B cell (primary cell): ENCODE results near the gene PCBP3. TPM values are rescaled to one million over a fixed set of nuclear protein-coding genes. Genes with fewer than 3 reads are reported as not detected.

ENCODE experiments used
- ATAC-seq: fragments of 200-7000 bp; cut with Tn5 transposase; one replicate; pipeline ENCODE4 v1.10.0; 2021; ENCODE audit warnings: low read depth, mild to moderate bottlenecking, moderate number of reproducible peaks, moderate library complexity
- CTCF ChIA-PET: fragments of 350-600 bp; sonication (Branson Sonifier 250); formaldehyde crosslinking; loops from one replicate; lab custom pipeline; 2021; ENCODE audit warnings: antibody characterized with exemption, inconsistent platforms; lab: Charles Lee
- POLR2A ChIA-PET: fragments of 350-600 bp; sonication (Branson Sonifier 250); formaldehyde crosslinking; loops from one replicate; lab custom pipeline; 2021; ENCODE audit warnings: antibody characterized with exemption; lab: Charles Lee
- DNase-seq: peaks from one replicate; pipeline ENCODE4 v3.0.0; 2013
- H2AFZ ChIP-seq: 2 replicates; pipeline ENCODE4 v1.6.1; 2012; ENCODE audit warnings: mild to moderate bottlenecking, low read depth, low read length; ENCODE audit not compliant: insufficient read depth, poor library complexity, severe bottlenecking
- H3K27ac ChIP-seq, 2 donors: 1 replicate in 1 of 2; 2 replicates in 1 of 2; pipeline ENCODE4 v1.5.1; 2012 to 2013; ENCODE audit warnings: low read length in 2 of 2, mild to moderate bottlenecking in 2 of 2, moderate library complexity in 1 of 2
- H3K27me3 ChIP-seq, 4 experiments: fragments of 200-600 bp in 1 of 4; sonication (generic) in 1 of 4; replicated peaks in 1 of 4; 1 replicate in 2 of 4; 2 replicates in 2 of 4; pipeline versions ENCODE4 v1.6.1 to v1.7.0; 2013 to 2016; ENCODE audit warnings: low read length in 3 of 4, mild to moderate bottlenecking in 2 of 4, mixed read lengths in 1 of 4, moderate library complexity in 1 of 4; ENCODE audit not compliant: insufficient read depth in 4 of 4, control insufficient read depth in 3 of 4; ENCODE audit errors: control extremely low read depth in 1 of 4
- H3K36me3 ChIP-seq, 2 experiments: replicated peaks in 1 of 2; 1 replicate in 1 of 2; 2 replicates in 1 of 2; pipeline versions ENCODE4 v1.6.1 to v1.7.1; 2013; ENCODE audit warnings: low read length in 1 of 2; ENCODE audit not compliant: insufficient read depth in 2 of 2, control insufficient read depth in 1 of 2; ENCODE audit errors: control extremely low read depth in 1 of 2, extremely low read depth in 1 of 2
- H3K4me1 ChIP-seq, 2 donors: fragments of 200-600 bp in 1 of 2; sonication (generic) in 1 of 2; 1 replicate in 1 of 2; 2 replicates in 1 of 2; pipeline versions ENCODE4 v1.5.1 to v1.6.1; 2013 to 2017; ENCODE audit warnings: low read length in 2 of 2; ENCODE audit not compliant: control insufficient read depth in 2 of 2, insufficient read depth in 2 of 2
- H3K4me2 ChIP-seq: replicated peaks from 2 replicates; pipeline ENCODE3; 2012; ENCODE audit warnings: mild to moderate bottlenecking, low read depth, low read length; ENCODE audit not compliant: poor library complexity, severe bottlenecking
- H3K4me3 ChIP-seq, 5 experiments: fragments of 200-600 bp in 1 of 5; sonication (generic) in 1 of 5; 1 replicate in 3 of 5; 2 replicates in 2 of 5; pipeline versions ENCODE4 v1.5.1 to v1.7.0; 2011 to 2016; ENCODE audit warnings: low read length in 4 of 5, mild to moderate bottlenecking in 4 of 5, low read depth in 2 of 5, control low read depth in 1 of 5, moderate library complexity in 1 of 5; ENCODE audit not compliant: insufficient read depth in 1 of 5; ENCODE audit errors: control extremely low read depth in 1 of 5, extremely low read depth in 1 of 5
- H3K79me2 ChIP-seq: fragments of 200-600 bp; sonication (generic); one replicate; pipeline ENCODE4 v1.6.0; 2016; ENCODE audit warnings: low read length; ENCODE audit not compliant: control insufficient read depth, insufficient read depth
- H3K9ac ChIP-seq: fragments of 200-600 bp; sonication (generic); 2 replicates; pipeline ENCODE4 v1.6.1; 2017; ENCODE audit warnings: mild to moderate bottlenecking, low read length, moderate library complexity
- H3K9me3 ChIP-seq, 3 donors: one replicate each; pipeline versions ENCODE4 v1.6.1 to v1.7.1; 2013; ENCODE audit warnings: low read length in 2 of 3; ENCODE audit not compliant: control insufficient read depth in 2 of 3, insufficient read depth in 1 of 3; ENCODE audit errors: control extremely low read depth in 1 of 3
- H4K20me1 ChIP-seq: 2 replicates; pipeline ENCODE4 v1.6.0; 2012; ENCODE audit warnings: mild to moderate bottlenecking, low read length; ENCODE audit not compliant: insufficient read depth, control insufficient read depth, poor library complexity, severe bottlenecking
- H3K27ac Mint-ChIP-seq: one replicate; pipeline ENCODE4 v1.8.0; 2021; ENCODE audit warnings: mixed read lengths
- H3K27me3 Mint-ChIP-seq: one replicate; pipeline ENCODE4 v1.8.0; 2021; ENCODE audit warnings: mixed read lengths
- H3K4me1 Mint-ChIP-seq: one replicate; pipeline ENCODE4 v1.8.0; 2021; ENCODE audit warnings: mixed read lengths
- H3K4me3 Mint-ChIP-seq: one replicate; pipeline ENCODE4 v1.8.0; 2021; ENCODE audit warnings: mixed read lengths
- H3K9me3 Mint-ChIP-seq: one replicate; pipeline ENCODE4 v1.8.0; 2022; ENCODE audit warnings: mixed read lengths; ENCODE audit not compliant: insufficient read depth
- EZH2 ChIP-seq: IDR thresholded peaks from 2 replicates; pipeline ENCODE4 v1.6.1; 2012; ENCODE audit warnings: borderline replicate concordance, low read depth, mild to moderate bottlenecking, moderate library complexity, low read length; ENCODE audit not compliant: insufficient read depth, poor library complexity, severe bottlenecking
- WGBS: methylation state at CpG from one replicate; pipeline ENCODE4 v1.1.5; 2013; ENCODE audit warnings: missing lambda C conversion rate; ENCODE audit not compliant: insufficient coverage; 5-methylcytosine and 5-hydroxymethylcytosine counted together
- intact Hi-C: fragments of 100-400 bp; cut with micrococcal nuclease; formaldehyde crosslinking; loops from one replicate; pipeline ENCODE4 v1.10.0; 2022
- polyA plus RNA-seq: library from polyadenylated mRNA; depleted of rRNA; stranded (reverse); fragments of >200 nt; gene quantifications from 2 replicates; pipeline ENCODE4 v1.2.3, GENCODE V29; 2012
- total RNA-seq, 2 donors: library from RNA; stranded (reverse); fragments of 120-200 nt in 1 of 2; gene quantifications; 1 replicate in 1 of 2; 2 replicates in 1 of 2; pipeline versions ENCODE4 v1.2.3 to v1.2.4, GENCODE V29; 2013 to 2022
- TF ChIP-seq, protein P1 (sequence below): fragments of 200-600 bp; IDR thresholded peaks from one replicate; pipeline ENCODE4 v1.8.0; 2022; ENCODE audit warnings: antibody characterized with exemption, mild to moderate bottlenecking

Gene PCBP3
- total and polyA plus RNA-seq, 2 donors (not counting 1 experiment from before 2014, with no cell fraction given): 0.45 to 2.7 TPM

DNA sequence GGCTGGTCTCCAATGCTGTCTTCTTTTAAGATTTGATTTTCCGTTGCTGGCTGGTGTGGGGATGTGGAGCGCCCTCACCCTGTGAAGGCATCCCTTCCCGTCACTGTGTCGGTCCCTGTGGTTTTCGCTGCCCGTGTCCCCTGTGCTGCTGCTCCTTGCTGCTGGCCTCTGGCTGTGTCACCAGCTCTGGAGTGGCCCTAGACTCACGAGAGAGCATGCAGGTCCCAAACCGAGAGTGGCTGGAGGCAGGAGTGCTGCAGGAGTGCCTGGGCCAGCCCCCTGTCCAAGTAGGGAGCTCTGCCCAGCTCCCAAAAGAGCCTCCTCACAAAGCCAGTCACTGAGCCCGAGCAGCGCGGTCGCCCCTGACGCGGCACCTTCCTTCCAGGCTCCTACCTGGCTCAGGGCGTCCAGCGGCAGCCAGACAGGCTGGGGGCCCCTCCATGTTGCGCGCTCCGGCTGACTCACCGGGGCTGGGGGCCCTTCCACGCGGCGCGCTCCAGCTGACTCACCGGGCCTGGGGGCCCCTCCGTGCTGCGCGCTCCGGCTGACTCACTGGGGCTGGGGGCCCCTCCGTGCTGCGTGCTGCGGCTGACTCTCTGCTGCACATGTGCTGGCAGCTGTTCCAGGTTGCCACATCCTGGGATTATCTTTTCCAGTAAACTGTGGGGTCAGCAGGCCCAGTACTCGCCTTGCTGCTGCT, 231.3 kb downstream of the PCBP3 start:
- H3K9me3 Mint-ChIP-seq: no peaks in the 10 kb centered on the region
- Histone ChIP-seq H3K9ac (no peak overlapping the region), H3K4me1 (peaks cover 0 to 4% of the 10 kb centered on the region in 2 donors), H2AFZ (no peak overlapping the region), H3K79me2 (no peaks in the 10 kb centered on the region), H3K36me3 (no peaks in the 10 kb centered on the region), H3K9me3 (peaks cover 0 to 2% (median 0%) of the 10 kb centered on the region in 3 donors), H4K20me1 (no peaks in the 10 kb centered on the region), H3K4me3 (no peak overlapping the region), H3K4me2 (no peak overlapping the region), H3K27ac (no peak overlapping the region), H3K27me3 (peaks cover 0 to 3% (median 0%) of the 10 kb centered on the region in 4 experiments)
- H3K27ac Mint-ChIP-seq: no peak overlapping the region
- no peak overlapping the region for H3K4me3 Mint-ChIP-seq
- DNase-seq: no peak
- H3K4me1 Mint-ChIP-seq: peaks cover 4% of the 10 kb centered on the region
- POLR2A ChIA-PET: no interaction called here
- TF ChIP-seq, protein P1, sequence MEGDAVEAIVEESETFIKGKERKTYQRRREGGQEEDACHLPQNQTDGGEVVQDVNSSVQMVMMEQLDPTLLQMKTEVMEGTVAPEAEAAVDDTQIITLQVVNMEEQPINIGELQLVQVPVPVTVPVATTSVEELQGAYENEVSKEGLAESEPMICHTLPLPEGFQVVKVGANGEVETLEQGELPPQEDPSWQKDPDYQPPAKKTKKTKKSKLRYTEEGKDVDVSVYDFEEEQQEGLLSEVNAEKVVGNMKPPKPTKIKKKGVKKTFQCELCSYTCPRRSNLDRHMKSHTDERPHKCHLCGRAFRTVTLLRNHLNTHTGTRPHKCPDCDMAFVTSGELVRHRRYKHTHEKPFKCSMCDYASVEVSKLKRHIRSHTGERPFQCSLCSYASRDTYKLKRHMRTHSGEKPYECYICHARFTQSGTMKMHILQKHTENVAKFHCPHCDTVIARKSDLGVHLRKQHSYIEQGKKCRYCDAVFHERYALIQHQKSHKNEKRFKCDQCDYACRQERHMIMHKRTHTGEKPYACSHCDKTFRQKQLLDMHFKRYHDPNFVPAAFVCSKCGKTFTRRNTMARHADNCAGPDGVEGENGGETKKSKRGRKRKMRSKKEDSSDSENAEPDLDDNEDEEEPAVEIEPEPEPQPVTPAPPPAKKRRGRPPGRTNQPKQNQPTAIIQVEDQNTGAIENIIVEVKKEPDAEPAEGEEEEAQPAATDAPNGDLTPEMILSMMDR: no peak
- no peak for TF ChIP-seq EZH2
- no peak for ATAC-seq
- intact Hi-C loops: no loop called here
- no peaks in the 10 kb centered on the region for H3K27me3 Mint-ChIP-seq
- 76% methylated on average over 33 of the region's 33 CpGs for WGBS
- CTCF ChIA-PET: no interaction called here

DNA sequence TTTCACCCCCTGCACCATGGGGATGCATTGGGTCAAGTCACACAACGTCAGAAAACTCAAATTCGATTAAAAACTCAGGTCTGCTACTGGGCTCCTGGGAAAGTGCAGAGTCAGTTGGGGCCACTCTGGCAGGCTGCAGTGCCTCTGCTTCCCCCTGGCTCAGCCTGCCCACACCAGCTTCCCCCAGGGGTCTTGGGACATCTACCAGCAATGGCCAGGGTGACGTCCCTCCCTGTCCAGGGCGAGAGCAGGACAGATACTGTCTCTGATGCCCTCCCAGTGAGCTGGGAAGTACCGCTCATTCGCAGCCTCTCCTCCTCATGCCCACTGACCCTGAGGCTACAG, 231.9 kb downstream of the PCBP3 start:
- Histone ChIP-seq H2AFZ (no peak overlapping the region), H3K4me2 (no peak overlapping the region), H3K79me2 (no peaks in the 10 kb centered on the region), H3K4me1 (peaks cover 0 to 4% of the 10 kb centered on the region in 2 donors), H3K36me3 (no peaks in the 10 kb centered on the region), H4K20me1 (no peaks in the 10 kb centered on the region), H3K27me3 (peaks cover 0 to 3% (median 0%) of the 10 kb centered on the region in 4 experiments), H3K9ac (no peak overlapping the region), H3K9me3 (peaks cover 0 to 2% (median 0%) of the 10 kb centered on the region in 3 donors), H3K4me3 (no peak overlapping the region), H3K27ac (no peak overlapping the region)
- CTCF ChIA-PET: no interaction called here
- 92% methylated on average over 6 of the region's 6 CpGs for WGBS
- intact Hi-C loops: no loop called here
- POLR2A ChIA-PET: no interaction called here
- H3K27me3 Mint-ChIP-seq: peaks cover under 1% of the 10 kb centered on the region
- DNase-seq: no peak
- no peak for ATAC-seq
- no peak overlapping the region for H3K27ac Mint-ChIP-seq
- no peaks in the 10 kb centered on the region for H3K9me3 Mint-ChIP-seq
- peaks cover 5% of the 10 kb centered on the region for H3K4me1 Mint-ChIP-seq
- TF ChIP-seq, protein P1: no peak
- TF ChIP-seq EZH2: no peak
- no peak overlapping the region for H3K4me3 Mint-ChIP-seq
